GM10248 (cell line): Measurements from ENCODE around the gene GTSE1.

Source experiments
- CTCF ChIA-PET: fragments of 300-600 bp; sonication (Branson Sonifier 250); formaldehyde crosslinking; extraction: SDS; loops from one replicate; lab custom pipeline; 2021; ENCODE audit warnings: antibody characterized with exemption; lab: Yijun Ruan, JAX
- POLR2A ChIA-PET: fragments of 350-650 bp; sonication (Branson Sonifier 250); formaldehyde crosslinking; extraction: SDS; loops from one replicate; lab custom pipeline; 2020; ENCODE audit warnings: antibody characterized with exemption; lab: Yijun Ruan, JAX
- DNase-seq: peaks from one replicate; pipeline ENCODE4 v3.0.0; 2012; ENCODE audit errors: extremely low spot score
- TF ChIP-seq, protein P1 (sequence below): IDR thresholded peaks from 2 replicates; pipeline ENCODE4 v1.5.1; 2012; ENCODE audit warnings: mild to moderate bottlenecking, low read depth; ENCODE audit errors: extremely low read depth, missing control alignments, control extremely low read depth

Gene GTSE1

GRCh38 chr22:46349681-46350080 is 53.0 kb downstream of the GTSE1 start:
- no peak for DNase-seq
- POLR2A ChIA-PET: no interaction called here
- CTCF ChIA-PET: interaction anchor here (1.0 kb wide), 1 partner anchor 11 kb away, joined by 3 read pairs; no protein-coding TSS in a partner anchor
- TF ChIP-seq, protein P1, sequence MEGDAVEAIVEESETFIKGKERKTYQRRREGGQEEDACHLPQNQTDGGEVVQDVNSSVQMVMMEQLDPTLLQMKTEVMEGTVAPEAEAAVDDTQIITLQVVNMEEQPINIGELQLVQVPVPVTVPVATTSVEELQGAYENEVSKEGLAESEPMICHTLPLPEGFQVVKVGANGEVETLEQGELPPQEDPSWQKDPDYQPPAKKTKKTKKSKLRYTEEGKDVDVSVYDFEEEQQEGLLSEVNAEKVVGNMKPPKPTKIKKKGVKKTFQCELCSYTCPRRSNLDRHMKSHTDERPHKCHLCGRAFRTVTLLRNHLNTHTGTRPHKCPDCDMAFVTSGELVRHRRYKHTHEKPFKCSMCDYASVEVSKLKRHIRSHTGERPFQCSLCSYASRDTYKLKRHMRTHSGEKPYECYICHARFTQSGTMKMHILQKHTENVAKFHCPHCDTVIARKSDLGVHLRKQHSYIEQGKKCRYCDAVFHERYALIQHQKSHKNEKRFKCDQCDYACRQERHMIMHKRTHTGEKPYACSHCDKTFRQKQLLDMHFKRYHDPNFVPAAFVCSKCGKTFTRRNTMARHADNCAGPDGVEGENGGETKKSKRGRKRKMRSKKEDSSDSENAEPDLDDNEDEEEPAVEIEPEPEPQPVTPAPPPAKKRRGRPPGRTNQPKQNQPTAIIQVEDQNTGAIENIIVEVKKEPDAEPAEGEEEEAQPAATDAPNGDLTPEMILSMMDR: no peak

- TF ChIP-seq, protein P1: no peak
- ChIA-PET POLR2A (no interaction called here), CTCF (interaction anchor here (1.0 to 2.1 kb wide), 2 partner anchors 11 to 17 kb away, joined by 3 to 6 read pairs; no protein-coding TSS in a partner anchor)
- DNase-seq: no peak
These were observed 53.5 kb downstream of the GTSE1 start for GRCh38 chr22:46350121-46350520.

DNA sequence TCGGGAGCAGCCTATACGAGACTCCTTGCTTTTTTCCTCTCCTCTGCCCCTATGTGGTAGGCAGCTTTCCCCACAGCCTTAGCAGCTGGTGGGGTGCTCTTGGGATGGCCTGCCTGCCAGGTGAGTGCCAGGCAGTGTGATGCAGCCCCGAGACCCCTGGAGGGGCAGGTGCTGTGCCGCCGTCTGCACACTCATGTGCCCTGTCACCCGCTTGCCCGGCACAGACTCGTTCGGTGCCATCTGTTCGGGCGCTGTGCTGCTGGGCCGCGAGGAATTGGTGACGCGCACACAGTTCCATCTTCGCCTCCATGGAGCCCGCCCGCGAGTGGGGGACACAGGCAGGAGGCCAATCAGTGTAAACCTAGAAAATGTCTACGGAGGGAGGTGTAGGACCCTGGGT is 54.0 kb downstream of the GTSE1 start:
- TF ChIP-seq, protein P1: no peak
- DNase-seq: no peak
- ChIA-PET POLR2A (no interaction called here), CTCF (interaction anchor here (2.1 kb wide), 1 partner anchor 17 kb away, joined by 6 read pairs; no protein-coding TSS in a partner anchor)

GRCh38 chr22:46351131-46351735 is 54.6 kb downstream of the GTSE1 start:
- TF ChIP-seq, protein P1: no peak
- ChIA-PET POLR2A (no interaction called here), CTCF (interaction anchor here (2.1 kb wide), 1 partner anchor 16 kb away, joined by 6 read pairs; no protein-coding TSS in a partner anchor)
- DNase-seq: no peak

DNA sequence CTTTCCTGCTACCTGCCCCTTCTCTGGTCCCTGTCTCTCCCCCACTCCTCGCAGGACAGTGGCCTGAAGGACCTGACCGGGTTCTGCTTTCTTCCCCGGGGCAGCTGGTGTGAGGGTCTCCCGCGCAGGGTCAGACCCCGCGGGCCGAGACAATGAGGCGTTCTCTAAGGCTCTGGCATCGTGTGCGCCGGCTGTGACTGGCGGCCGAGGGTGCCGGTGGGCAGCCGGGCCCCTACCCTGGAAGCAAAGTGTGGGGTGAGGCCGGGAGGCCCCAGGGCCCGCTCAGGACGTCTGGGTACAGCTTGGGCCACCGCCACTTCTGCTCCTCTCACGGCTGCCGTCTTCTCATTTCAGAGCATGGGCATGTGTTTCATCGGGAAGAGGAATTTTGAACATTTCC is 55.1 kb downstream of the GTSE1 start:
- ChIA-PET CTCF (interaction anchor here (2.1 kb wide), 1 partner anchor 16 kb away, joined by 6 read pairs; no protein-coding TSS in a partner anchor), POLR2A (no interaction called here)
- DNase-seq: no peak
- TF ChIP-seq, protein P1: no peak

GRCh38 chr22:46352276-46352675 is 55.6 kb downstream of the GTSE1 start:
- no peak for DNase-seq
- CTCF ChIA-PET: interaction anchor here (0.9 to 2.1 kb wide), 2 partner anchors 15 kb away, joined by 4 to 6 read pairs; no protein-coding TSS in a partner anchor
- TF ChIP-seq, protein P1: no peak
- POLR2A ChIA-PET: no interaction called here
